Thyroid gland (tissue), 4 donors: ENCODE data around the gene EML6. TPM values are rescaled to one million over a fixed set of nuclear protein-coding genes. Genes with fewer than 3 reads are reported as not detected.

Experiments used
- DNase-seq, 2 donors: peaks; one replicate each; pipeline ENCODE4 v3.0.0-alpha.2; 2019
- H3K27ac ChIP-seq, 3 donors: fragments of 200-600 bp; sonication (generic); 1 replicate in 2 of 3; 2 replicates in 1 of 3; pipeline ENCODE4 v1.5.1; 2016 to 2019; ENCODE audit warnings: mild to moderate bottlenecking in 1 of 3, moderate library complexity in 1 of 3
- H3K27me3 ChIP-seq: fragments of 200-600 bp; sonication (generic); one replicate; pipeline ENCODE4 v1.5.1; 2019
- H3K36me3 ChIP-seq, 2 donors: fragments of 200-600 bp; sonication (generic); one replicate each; pipeline ENCODE4 v1.5.1; 2016 to 2019
- H3K4me1 ChIP-seq, 2 donors: fragments of 200-600 bp; sonication (generic); one replicate each; pipeline ENCODE4 v1.5.1; 2017 to 2019
- H3K4me3 ChIP-seq, 3 donors: fragments of 200-600 bp; sonication (generic); replicated peaks in 1 of 3; 1 replicate in 2 of 3; 2 replicates in 1 of 3; pipeline ENCODE4 v1.5.1; 2016; ENCODE audit warnings: mild to moderate bottlenecking in 1 of 3
- H3K9me3 ChIP-seq: fragments of 200-600 bp; sonication (generic); one replicate; pipeline ENCODE4 v1.5.1; 2017
- CTCF ChIP-seq, 6 experiments: fragments of 200-600 bp in 3 of 6; fragments of 450-650 bp in 3 of 6; sonication (generic) in 3 of 6; IDR thresholded peaks; one replicate each; pipeline ENCODE4 v1.5.1; 2016 to 2019; ENCODE audit warnings: antibody characterized with exemption in 6 of 6, mild to moderate bottlenecking in 2 of 6, inconsistent platforms in 1 of 6, moderate library complexity in 1 of 6
- POLR2A ChIP-seq, 2 donors: fragments of 450-650 bp; IDR thresholded peaks; one replicate each; pipeline ENCODE4 v1.6.1; 2017; ENCODE audit warnings: antibody characterized with exemption in 2 of 2, mild to moderate bottlenecking in 2 of 2, moderate library complexity in 1 of 2
- WGBS, 2 donors: methylation state at CpG; one replicate each; pipeline ENCODE4 v1.1.5; 2017; 5-methylcytosine and 5-hydroxymethylcytosine counted together
- intact Hi-C: fragments of 100-400 bp; cut with DNase I; formaldehyde crosslinking; loops from one replicate; pipeline ENCODE4 v1.15.1; 2023
- total RNA-seq, 4 donors: library from RNA; depleted of rRNA; stranded (reverse); fragments of >200 nt; gene quantifications; one replicate each; pipeline ENCODE4 v1.2.3, GENCODE V29; 2016

Gene EML6
- total RNA-seq, 4 donors from 2014 or later, result 5.6 to 24.8 (median 20.3) TPM

- Histone ChIP-seq H3K4me1 (peaks cover 10 to 11% of the 10 kb centered on the region in 2 donors), H3K4me3 (no peak overlapping the region), H3K27me3 (no peaks in the 10 kb centered on the region), H3K27ac (no peak overlapping the region), H3K9me3 (no peaks in the 10 kb centered on the region), H3K36me3 (no peaks in the 10 kb centered on the region)
- 96 to 99% methylated on average over 5 of the region's 5 CpGs for WGBS, 2 donors
- intact Hi-C loops, result loop anchor here (5.0 kb wide), 1 partner anchor 727 kb away; no protein-coding TSS in a partner anchor
- TF ChIP-seq CTCF (IDR thresholded peaks at IDR 0.05) (no peak), POLR2A (IDR thresholded peaks at IDR 0.05) (no peak)
- no peak for DNase-seq
These were observed 111.3 kb downstream of the EML6 start for GRCh38 chr2:54834721-54835120.

GRCh38 chr2:54836477-54836876 is 113.0 kb downstream of the EML6 start:
- DNase-seq, result no peak
- TF ChIP-seq CTCF (IDR thresholded peaks at IDR 0.05) (no peak), POLR2A (IDR thresholded peaks at IDR 0.05) (no peak)
- no peaks in the 10 kb centered on the region for H3K9me3 ChIP-seq
- intact Hi-C loops, result loop anchor here (5.0 kb wide), 1 partner anchor 729 kb away; no protein-coding TSS in a partner anchor
- no peak overlapping the region for H3K4me3 ChIP-seq
- H3K27me3 ChIP-seq, result no peaks in the 10 kb centered on the region
- H3K4me1 ChIP-seq, result peaks cover 11 to 17% of the 10 kb centered on the region in 2 donors
- H3K27ac ChIP-seq, result no peak overlapping the region
- 70 to 73% methylated on average over 4 of the region's 4 CpGs for WGBS, 2 donors
- no peaks in the 10 kb centered on the region for H3K36me3 ChIP-seq

- Histone ChIP-seq H3K36me3 (no peaks in the 10 kb centered on the region), H3K4me3 (no peak overlapping the region), H3K9me3 (no peaks in the 10 kb centered on the region), H3K27me3 (no peaks in the 10 kb centered on the region), H3K4me1 (peaks cover 11 to 17% of the 10 kb centered on the region in 2 donors), H3K27ac (peak overlapping the region; percentile 56 to 91 (median 81))
- TF ChIP-seq POLR2A (IDR thresholded peaks at IDR 0.05) (no peak), CTCF (IDR thresholded peaks at IDR 0.05) (peak; percentile 66 to 82 (median 78))
- WGBS, 2 donors, result 13 to 20% methylated on average over 4 of the region's 4 CpGs
- peak; percentile 64 to 73 for DNase-seq
- intact Hi-C loops, result loop anchor here (5.0 kb wide), 1 partner anchor 731 kb away; no protein-coding TSS in a partner anchor
These were observed 115.1 kb downstream of the EML6 start for GRCh38 chr2:54838585-54839035.

GRCh38 chr2:54839461-54840255 is 116.2 kb downstream of the EML6 start:
- intact Hi-C loops, result loop anchor here (5.0 kb wide), 1 partner anchor 732 kb away; no protein-coding TSS in a partner anchor
- peak; percentile 85 to 86 for DNase-seq
- H3K4me1 ChIP-seq, result peaks cover 11 to 17% of the 10 kb centered on the region in 2 donors
- no peaks in the 10 kb centered on the region for H3K27me3 ChIP-seq
- H3K4me3 ChIP-seq, result no peak overlapping the region
- 33 to 49% methylated on average over 6 of the region's 6 CpGs for WGBS, 2 donors
- peak overlapping the region; percentile 81 to 94 (median 91) for H3K27ac ChIP-seq
- TF ChIP-seq CTCF (IDR thresholded peaks at IDR 0.05) (no peak), POLR2A (IDR thresholded peaks at IDR 0.05) (peak in 1 of 2 donors; percentile 28)
- no peaks in the 10 kb centered on the region for H3K36me3 ChIP-seq
- H3K9me3 ChIP-seq, result no peaks in the 10 kb centered on the region
